Effector CD4-positive, alpha-beta T cell (primary cell): ENCODE measurements around the gene CAPZA3.
"Not testable (repeated sequence)": the region's sequence is repeated elsewhere in the genome, so short reads cannot be mapped to it uniquely, and the experiment has no call there.

ENCODE experiments used
- DNase-seq: peaks from one replicate; pipeline ENCODE4 v3.0.0-alpha.2; 2020

CAPZA3 gene

GRCh38 chr12:18754124-18754707, 16.3 kb downstream of the CAPZA3 start:
- DNase-seq = no peak

GRCh38 chr12:18755341-18755740, 17.4 kb downstream of the CAPZA3 start:
- DNase-seq = no peak

- DNase-seq = not testable (repeated sequence)
Observed at GRCh38 chr12:18766479-18766878, 28.6 kb downstream of the CAPZA3 start.

GRCh38 chr12:18782827-18783226, 44.9 kb downstream of the CAPZA3 start:
- no peak for DNase-seq

- not testable (repeated sequence) for DNase-seq
Observed at GRCh38 chr12:18785465-18785864, 47.5 kb downstream of the CAPZA3 start.
